HTERT RPE-1 (cell line): ENCODE results near the gene NIPAL3.
"Not testable (repeated sequence)": the region's sequence is repeated elsewhere in the genome, so short reads cannot be mapped to it uniquely, and the experiment has no call there.

Source experiments
- in situ Hi-C: fragments of 300-500 bp; cut with MboI; formaldehyde crosslinking; loops from 4 replicates; pipeline ENCODE4 v1.14.3; 2020; ENCODE audit warnings: low sequenced_read_pairs

The NIPAL3 gene

GRCh38 chr1:24418898-24419628 lies 3.5 kb downstream of the NIPAL3 start:
- in situ Hi-C loops, result no loop called here

- in situ Hi-C loops, result no loop called here
Observed at GRCh38 chr1:24420547-24420946, 4.9 kb downstream of the NIPAL3 start.

DNA sequence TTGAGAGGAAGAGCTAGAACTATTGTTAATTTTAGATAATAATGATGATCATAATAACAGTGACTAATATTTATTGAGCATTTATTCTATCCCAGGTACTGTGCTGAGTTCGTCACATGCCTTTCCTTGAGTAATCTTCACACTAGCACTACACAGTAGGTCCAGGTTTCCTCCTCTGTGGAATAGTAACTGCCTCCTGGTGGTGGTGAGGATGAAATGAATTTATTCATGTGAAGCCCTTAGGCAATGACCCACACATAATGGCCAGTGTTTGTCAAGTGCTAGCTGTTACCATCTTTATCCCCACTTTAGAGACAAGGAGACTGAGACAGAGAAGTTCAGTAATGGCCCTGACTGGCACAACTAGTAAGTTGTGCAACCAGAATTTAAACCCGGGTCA lies 5.9 kb downstream of the NIPAL3 start:
- in situ Hi-C loops, result no loop called here

DNA sequence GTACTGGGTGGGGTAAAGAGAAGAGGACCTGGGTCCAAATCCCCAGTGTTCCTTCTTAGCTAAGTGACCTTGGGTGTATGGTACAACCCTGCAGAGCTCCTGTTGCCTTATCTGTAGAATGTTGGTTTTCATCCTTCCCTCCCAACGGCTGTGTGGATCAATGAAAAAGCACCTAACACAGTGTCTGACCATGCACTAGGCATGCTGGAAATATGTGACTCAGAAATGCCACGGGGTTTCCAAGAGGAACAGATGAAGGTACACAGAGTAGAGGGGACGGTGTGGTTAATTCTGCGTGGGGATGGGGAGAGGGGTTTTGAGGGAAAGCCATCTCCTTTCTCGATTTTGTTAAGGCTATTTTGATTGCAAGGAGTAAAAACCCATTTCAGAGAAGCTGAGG lies 8.6 kb downstream of the NIPAL3 start:
- in situ Hi-C loops, result no loop called here

- in situ Hi-C loops, result no loop called here
Observed at GRCh38 chr1:24424990-24425389, 9.4 kb downstream of the NIPAL3 start.

- in situ Hi-C loops, result no loop called here
Observed at GRCh38 chr1:24425441-24425840, 9.8 kb downstream of the NIPAL3 start.

- in situ Hi-C loops, result no loop called here
Observed at GRCh38 chr1:24425922-24426321, 10.3 kb downstream of the NIPAL3 start.

- in situ Hi-C loops, result no loop called here
Observed at GRCh38 chr1:24426744-24427544, 11.3 kb downstream of the NIPAL3 start.

DNA sequence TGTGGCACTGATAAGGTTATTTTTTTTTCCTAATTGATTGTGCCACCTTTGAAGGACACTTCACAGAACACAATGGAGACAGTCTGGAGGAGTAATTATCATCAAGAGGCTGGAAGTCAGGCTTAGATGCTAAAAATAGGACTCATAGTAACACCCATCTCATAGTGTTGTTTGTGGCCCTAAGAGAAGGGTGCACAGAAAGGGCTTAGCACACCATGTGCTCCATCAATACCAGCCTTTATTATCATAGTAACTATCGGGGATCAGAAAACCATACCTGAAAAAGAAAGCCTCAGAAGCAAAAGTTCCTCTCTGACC lies 11.9 kb downstream of the NIPAL3 start:
- in situ Hi-C loops, result no loop called here

DNA sequence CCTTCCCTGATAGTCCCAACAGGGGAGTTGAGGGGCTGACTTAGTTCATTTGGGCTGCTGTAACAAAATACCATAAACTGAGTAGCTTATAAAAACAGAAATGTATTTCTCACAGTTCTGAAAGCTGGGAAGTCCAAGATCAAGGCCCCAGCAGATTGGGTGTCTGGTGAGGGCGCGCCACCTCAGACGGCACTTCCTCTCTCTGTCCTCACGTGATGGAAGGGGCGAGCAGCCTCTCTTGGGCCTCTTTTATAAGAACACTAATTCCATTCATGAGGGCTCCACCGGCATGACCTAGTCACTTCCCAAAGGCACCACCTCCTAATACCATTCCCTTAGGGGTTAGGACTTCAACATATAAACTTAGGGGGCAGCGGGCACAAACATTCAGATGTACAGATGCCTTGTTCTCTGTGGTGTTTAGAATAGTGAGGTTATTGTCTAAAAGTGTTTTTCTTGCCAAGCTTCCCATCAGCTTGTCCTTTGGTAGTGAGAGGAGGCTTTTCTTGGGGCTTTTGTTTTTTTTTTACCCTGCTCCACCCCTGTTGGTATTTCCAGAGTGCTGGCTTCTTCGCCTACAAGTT lies 20.3 kb downstream of the NIPAL3 start:
- in situ Hi-C loops, result no loop called here

DNA sequence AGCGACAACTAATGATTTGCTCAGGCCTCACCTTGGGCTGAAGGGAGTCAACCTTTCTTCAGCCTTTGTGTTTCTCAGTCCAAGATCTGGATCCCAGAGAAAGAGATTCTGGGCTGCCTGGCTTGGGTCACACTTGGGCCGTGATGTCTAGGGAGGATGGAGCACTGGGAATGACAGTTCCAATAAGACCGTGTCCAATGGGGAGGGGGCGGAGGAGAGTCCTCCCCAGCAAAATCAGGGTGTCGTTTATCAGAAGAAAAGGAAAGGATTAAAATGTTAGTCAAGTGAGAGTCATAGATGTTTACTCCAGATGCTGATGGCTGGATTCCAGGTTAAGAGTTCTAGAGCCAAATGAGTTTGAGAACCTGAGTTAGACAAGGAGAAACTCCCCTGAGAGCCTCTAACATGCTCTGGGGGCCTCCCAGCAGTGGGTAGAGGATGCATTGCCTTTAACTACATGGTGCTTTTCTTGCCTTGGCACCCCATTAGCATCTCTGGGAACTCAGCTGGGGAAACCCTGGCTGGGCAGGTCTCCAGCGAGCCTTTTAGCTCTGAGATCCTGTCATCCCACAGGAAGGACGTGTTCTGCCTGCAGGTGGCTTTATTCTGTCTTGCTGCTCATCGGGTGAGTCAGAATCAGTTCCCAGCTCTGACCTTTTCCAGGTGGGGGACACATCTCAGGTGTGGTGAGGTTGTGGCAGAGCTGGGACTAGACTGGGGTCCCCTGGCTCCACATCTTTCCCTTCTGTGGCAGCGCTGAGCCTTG lies 22.2 kb downstream of the NIPAL3 start:
- in situ Hi-C loops, result no loop called here

DNA sequence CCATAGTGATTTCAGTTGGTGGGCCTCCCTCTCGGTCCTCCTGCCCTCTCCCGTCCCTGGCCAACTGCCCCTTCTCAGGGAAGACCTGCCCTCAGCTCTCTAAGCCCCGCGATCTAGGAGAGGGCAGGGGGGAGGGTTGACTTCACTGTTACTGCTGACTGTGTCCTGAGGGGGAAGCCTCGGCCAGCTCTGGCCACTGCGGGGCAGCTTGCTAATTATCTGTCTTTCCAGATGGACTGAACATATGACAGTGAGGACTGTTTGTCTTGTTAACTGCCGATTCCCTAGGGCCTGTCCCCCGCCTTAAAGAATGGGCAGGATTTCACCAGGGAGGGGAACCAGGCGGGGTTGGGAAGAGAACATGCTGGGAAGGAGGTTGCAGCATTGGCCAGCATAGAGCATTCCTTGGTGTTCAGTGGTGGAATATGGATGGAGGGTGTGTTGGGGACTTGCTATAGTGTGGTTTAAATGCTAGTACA lies 22.9 kb downstream of the NIPAL3 start:
- in situ Hi-C loops, result no loop called here

DNA sequence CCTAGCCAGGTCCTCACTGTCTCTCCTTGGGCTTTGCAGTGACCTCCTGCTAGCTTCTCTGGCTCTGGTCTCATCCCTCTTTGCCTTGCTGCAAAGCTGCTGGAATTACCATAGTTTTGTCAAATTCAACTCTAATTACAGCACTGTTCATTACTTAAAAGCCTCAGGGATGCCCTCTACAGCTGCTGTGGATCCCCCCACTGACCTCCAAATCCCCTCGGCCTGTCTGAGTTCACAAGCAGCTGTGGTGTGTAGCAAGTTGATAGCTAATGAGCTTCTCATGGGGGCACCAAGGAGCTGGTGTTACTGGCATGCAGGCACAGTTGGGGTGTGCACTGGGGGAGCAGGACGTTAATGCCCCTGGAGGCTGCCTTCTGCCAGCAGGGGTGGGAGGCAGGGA lies 24.8 kb downstream of the NIPAL3 start:
- in situ Hi-C loops, result no loop called here

DNA sequence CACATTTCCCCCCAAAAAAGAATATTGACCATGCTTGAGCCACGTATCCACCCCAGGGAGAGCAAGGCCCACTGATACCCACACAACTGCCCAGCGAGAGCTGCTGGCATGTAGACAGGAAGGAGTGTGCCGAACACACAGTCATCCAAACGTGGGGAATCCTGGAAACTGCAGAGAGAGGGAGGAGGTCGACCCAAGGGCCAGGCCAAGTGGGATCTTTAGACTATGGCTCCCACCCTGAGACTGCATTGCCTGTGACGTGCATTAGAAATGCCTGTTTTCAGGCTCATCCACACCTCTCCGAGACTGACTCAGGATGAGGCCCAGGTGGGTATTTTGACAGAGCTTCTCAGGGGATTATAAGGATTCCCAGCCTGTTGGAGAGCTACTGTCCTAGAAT lies 25.9 kb downstream of the NIPAL3 start:
- in situ Hi-C loops, result no loop called here

GRCh38 chr1:24441996-24442668 lies 26.5 kb downstream of the NIPAL3 start:
- in situ Hi-C loops, result no loop called here

DNA sequence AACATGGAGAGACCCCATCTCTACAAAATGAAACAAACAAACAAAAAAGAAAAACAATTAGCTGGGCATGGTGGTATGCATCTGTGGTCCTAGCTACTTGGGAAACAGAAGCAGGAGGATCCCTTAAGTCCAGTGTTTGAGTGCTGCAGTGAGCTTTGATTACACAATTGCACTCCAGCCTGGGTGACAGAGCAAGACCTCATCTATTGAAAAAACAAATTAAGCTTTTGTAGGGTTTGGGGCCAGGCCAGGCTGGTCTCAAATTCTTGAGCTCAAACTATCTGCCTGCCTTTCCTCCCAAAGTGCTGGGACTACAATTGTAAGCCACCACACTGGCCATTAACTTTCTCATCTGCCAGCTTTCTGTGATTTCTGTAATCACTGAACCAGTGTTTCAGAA lies 27.2 kb downstream of the NIPAL3 start:
- in situ Hi-C loops, result no loop called here

GRCh38 chr1:24443241-24443656 lies 27.6 kb downstream of the NIPAL3 start:
- in situ Hi-C loops, result no loop called here

DNA sequence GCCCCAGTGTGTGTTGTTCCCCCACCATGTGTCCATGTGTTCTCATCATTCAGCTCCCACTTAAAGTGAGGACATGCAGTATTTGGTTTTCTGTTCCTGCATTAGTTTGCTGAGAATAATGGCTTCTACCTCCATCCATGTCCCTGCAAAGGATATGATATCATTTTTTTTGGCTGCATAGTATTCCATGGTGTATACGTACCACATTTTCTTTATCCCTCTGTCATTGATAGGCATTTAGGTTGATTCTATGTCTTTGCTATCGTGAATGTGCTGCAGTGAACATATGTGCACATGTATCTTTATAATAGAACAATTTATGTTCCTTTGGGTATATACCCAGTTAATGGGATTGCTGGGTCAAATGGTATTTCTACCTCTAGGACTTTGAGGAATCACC lies 30.8 kb downstream of the NIPAL3 start:
- in situ Hi-C loops, result not testable (repeated sequence)

- in situ Hi-C loops, result no loop called here
Observed at GRCh38 chr1:24450316-24450715, 34.7 kb downstream of the NIPAL3 start.

GRCh38 chr1:24450857-24451397 lies 35.3 kb downstream of the NIPAL3 start:
- in situ Hi-C loops, result no loop called here
